ENCODE measurements around the gene CXCL5. TPM values are rescaled to one million over a fixed set of nuclear protein-coding genes. Genes with fewer than 3 reads are reported as not detected.

The CXCL5 gene
- total and polyA plus RNA-seq, 2 of the 13 experiments (the other 11 are each of a cell fraction or from before 2014, with no cell fraction given), result not detected

DNA sequence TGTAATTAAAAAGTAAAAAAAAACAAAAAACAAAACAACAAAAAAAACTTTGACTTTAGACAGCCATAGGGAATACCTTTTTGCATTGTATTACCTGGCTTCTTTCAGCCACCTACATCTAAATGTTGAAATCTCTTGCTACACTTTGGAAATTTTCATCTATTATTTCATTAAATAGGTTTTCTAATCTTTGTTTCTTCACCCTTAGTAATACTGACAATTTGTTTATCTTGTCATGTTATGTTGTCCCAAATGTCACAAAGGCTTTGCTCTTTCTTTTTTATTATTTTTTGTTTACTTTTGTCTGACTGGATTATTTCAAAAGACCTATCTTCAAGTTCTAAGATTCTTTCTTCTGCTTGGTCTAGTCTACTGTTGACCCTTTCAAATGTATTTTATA, 24.1 kb downstream of the CXCL5 start:
- no peaks in the 10 kb centered on the region for H3K9me3 ChIP-seq (ENCODE audit: low read length)
- FAIRE-seq (no peak), ATAC-seq (no peak), DNase-seq (ENCODE audit: low spot score) (no peak)
- no peak overlapping the region for H3K9ac ChIP-seq (ENCODE audit: insufficient read depth, low read depth, low read length)
- no peak overlapping the region for H3K4me3 ChIP-seq (replicated peaks in 1 of 3; ENCODE audit: insufficient read depth in 1 of 3, low read depth in 2 of 3, low read length in 3 of 3)
- H4K20me1 ChIP-seq (ENCODE audit: insufficient read depth, low read length), result no peaks in the 10 kb centered on the region
- intact Hi-C loops (cut with micrococcal nuclease; ENCODE audit: unreplicated experiment) (no loop called here), in situ Hi-C loops (cut with HindIII; ENCODE audit: extremely low pct_ligation_motif_present, low pct_unique_long_range_greater_than_20kb) (no loop called here)
- POLR2A ChIA-PET, result no interaction called here
- H3K27ac ChIP-seq (ENCODE audit: extremely low read length, insufficient read depth, low read length), result no peak overlapping the region
- no peak overlapping the region for H2AFZ ChIP-seq (ENCODE audit: low read length)
- H3K27me3 ChIP-seq (ENCODE audit: control insufficient read depth in 1 of 2, insufficient read depth in 2 of 2, low read length in 2 of 2), result no peaks in the 10 kb centered on the region
- CTCF ChIA-PET (ENCODE audit: low intra/inter-chr PET ratio, low total read pairs), result no interaction called here
- H3K4me2 ChIP-seq (ENCODE audit: low read depth, low read length), result no peak overlapping the region
- TF ChIP-seq ELF1 (CRISPR knock-in tag; IDR thresholded peaks at IDR 0.05) (no peak), ISL2 (CRISPR knock-in tag; IDR thresholded peaks at IDR 0.05) (no peak), ZNF282 (IDR thresholded peaks at IDR 0.05; ENCODE audit: partially characterized antibody) (no peak), ZNF3 (CRISPR knock-in tag; IDR thresholded peaks at IDR 0.05) (no peak), MEIS2 (CRISPR knock-in tag; IDR thresholded peaks at IDR 0.05) (no peak), ZNF562 (CRISPR knock-in tag; IDR thresholded peaks at IDR 0.05; ENCODE audit: borderline replicate concordance) (no peak), ZNF773 (CRISPR knock-in tag; IDR thresholded peaks at IDR 0.05; ENCODE audit: borderline replicate concordance) (no peak), NR2F6 (IDR thresholded peaks at IDR 0.05) (no peak), NR2F6 (CRISPR knock-in tag; IDR thresholded peaks at IDR 0.05) (no peak), ZBTB25 (CRISPR knock-in tag; IDR thresholded peaks at IDR 0.05) (no peak), RFX3 (CRISPR knock-in tag; IDR thresholded peaks at IDR 0.05) (no peak), XRCC5 (optimal IDR thresholded peaks at IDR 0.05; ENCODE audit: low read length) (no peak), PRDM10 (CRISPR knock-in tag; IDR thresholded peaks at IDR 0.05; ENCODE audit: low read depth) (no peak), HDAC2 (CRISPR knock-in tag; IDR thresholded peaks at IDR 0.05) (no peak)
- TF ChIP-seq, protein P1, sequence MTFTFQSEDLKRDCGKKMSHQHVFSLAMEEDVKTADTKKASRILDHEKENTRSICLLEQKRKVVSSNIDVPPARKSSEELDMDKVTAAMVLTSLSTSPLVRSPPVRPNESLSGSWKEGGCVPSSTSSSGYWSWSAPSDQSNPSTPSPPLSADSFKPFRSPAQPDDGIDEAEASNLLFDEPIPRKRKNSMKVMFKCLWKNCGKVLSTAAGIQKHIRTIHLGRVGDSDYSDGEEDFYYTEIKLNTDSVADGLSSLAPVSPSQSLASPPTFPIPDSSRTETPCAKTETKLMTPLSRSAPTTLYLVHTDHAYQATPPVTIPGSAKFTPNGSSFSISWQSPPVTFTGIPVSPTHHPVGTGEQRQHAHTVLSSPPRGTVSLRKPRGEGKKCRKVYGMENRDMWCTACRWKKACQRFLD (CRISPR knock-in tag; IDR thresholded peaks at IDR 0.05; ENCODE audit: borderline replicate concordance), result no peak
- TF ChIP-seq, protein P2, sequence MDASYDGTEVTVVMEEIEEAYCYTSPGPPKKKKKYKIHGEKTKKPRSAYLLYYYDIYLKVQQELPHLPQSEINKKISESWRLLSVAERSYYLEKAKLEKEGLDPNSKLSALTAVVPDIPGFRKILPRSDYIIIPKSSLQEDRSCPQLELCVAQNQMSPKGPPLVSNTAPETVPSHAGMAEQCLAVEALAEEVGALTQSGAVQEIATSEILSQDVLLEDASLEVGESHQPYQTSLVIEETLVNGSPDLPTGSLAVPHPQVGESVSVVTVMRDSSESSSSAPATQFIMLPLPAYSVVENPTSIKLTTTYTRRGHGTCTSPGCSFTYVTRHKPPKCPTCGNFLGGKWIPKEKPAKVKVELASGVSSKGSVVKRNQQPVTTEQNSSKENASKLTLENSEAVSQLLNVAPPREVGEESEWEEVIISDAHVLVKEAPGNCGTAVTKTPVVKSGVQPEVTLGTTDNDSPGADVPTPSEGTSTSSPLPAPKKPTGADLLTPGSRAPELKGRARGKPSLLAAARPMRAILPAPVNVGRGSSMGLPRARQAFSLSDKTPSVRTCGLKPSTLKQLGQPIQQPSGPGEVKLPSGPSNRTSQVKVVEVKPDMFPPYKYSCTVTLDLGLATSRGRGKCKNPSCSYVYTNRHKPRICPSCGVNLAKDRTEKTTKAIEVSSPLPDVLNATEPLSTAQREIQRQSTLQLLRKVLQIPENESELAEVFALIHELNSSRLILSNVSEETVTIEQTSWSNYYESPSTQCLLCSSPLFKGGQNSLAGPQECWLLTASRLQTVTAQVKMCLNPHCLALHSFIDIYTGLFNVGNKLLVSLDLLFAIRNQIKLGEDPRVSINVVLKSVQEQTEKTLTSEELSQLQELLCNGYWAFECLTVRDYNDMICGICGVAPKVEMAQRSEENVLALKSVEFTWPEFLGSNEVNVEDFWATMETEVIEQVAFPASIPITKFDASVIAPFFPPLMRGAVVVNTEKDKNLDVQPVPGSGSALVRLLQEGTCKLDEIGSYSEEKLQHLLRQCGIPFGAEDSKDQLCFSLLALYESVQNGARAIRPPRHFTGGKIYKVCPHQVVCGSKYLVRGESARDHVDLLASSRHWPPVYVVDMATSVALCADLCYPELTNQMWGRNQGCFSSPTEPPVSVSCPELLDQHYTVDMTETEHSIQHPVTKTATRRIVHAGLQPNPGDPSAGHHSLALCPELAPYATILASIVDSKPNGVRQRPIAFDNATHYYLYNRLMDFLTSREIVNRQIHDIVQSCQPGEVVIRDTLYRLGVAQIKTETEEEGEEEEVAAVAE (CRISPR knock-in tag; IDR thresholded peaks at IDR 0.05; ENCODE audit: borderline replicate concordance), result no peak
- TF ChIP-seq, protein P3, sequence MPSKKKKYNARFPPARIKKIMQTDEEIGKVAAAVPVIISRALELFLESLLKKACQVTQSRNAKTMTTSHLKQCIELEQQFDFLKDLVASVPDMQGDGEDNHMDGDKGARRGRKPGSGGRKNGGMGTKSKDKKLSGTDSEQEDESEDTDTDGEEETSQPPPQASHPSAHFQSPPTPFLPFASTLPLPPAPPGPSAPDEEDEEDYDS (CRISPR knock-in tag; IDR thresholded peaks at IDR 0.05), result no peak
- no peaks in the 10 kb centered on the region for H3K36me3 ChIP-seq (replicated peaks in 1 of 2; ENCODE audit: control insufficient read depth in 1 of 2, insufficient read depth in 2 of 2, low read length in 2 of 2)
- H3K79me2 ChIP-seq (ENCODE audit: insufficient read depth, low read length), result no peaks in the 10 kb centered on the region
- no peaks in the 10 kb centered on the region for H3K4me1 ChIP-seq (ENCODE audit: insufficient read depth, low read length)
- no TSS peak for BruUV-seq (replicated peaks)
